Measurements from ENCODE around the gene NR2F1. TPM values are rescaled to one million over a fixed set of nuclear protein-coding genes. Genes with fewer than 3 reads are reported as not detected.
A peak's percentile ranks its signal among the peaks of the same experiment; 100 is the strongest.

The NR2F1 gene
- polyA plus RNA-seq, 1 donor from 2014 or later = 2.1 TPM

DNA sequence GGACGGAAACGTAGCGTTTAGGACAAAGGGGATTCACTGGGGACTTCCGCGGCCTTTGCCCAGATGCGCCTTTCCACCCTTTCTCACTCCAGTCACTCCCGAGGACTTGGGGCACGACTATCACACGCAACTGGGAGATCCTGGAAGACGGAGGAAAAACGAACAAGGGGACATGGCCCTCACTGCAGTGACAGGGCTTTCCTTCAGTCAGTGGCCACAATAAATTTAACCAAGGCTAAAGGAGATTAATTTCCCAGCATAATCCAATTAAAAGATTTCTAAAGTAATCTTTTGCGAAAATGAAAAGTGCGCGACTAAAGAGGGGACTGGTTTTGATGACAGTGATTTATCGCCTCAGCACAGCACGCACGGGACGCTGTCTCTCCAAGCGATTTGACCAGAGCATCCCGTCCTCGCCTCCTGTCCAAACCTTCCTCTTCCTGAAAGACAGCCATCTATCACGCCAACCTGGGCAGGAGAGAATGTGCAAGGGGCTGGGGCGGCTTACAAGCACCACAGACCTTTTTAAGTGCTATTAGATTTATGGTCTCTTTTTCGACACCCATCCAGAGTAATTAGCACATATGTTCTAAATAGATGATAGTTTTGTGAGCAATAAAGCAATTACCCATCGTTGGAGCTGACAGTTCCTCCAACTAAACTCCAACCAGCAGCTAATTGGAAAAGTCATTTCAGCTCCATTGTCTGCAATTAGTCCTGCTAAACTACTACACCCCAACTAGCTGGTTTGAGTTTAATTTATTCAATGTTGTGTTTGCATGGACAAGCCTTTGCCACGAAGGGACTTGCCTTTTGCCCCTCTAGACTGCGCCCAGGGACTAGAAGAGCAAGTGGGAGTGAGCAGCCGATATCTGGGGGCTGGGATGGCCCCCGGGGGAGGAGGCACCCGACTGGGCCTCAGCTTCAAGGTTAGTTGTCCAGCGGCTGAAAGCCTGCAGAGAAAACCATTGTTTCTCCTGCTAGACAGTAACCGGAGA is 9.4 kb upstream of the NR2F1 start:
- H3K36me3 ChIP-seq (ENCODE audit: insufficient read depth, low read length) = no peaks in the 10 kb centered on the region
- peak overlapping the region; percentile 64 for H3K4me3 ChIP-seq (ENCODE audit: low read length)
- no peaks in the 10 kb centered on the region for H3F3A ChIP-seq (ENCODE audit: insufficient read depth, low read length, poor library complexity, severe bottlenecking)
- H4K20me1 ChIP-seq (ENCODE audit: insufficient read depth) = no peaks in the 10 kb centered on the region
- no peaks in the 10 kb centered on the region for H3K9me2 ChIP-seq (ENCODE audit: insufficient read depth, low read length)
- H3K9ac ChIP-seq (ENCODE audit: low read length) = no peak overlapping the region
- H2AFZ ChIP-seq (ENCODE audit: low read depth, low read length) = no peak overlapping the region
- H3K4me2 ChIP-seq (ENCODE audit: low read length) = no peak overlapping the region
- H3K9me3 ChIP-seq (ENCODE audit: low read length) = no peaks in the 10 kb centered on the region
- H3K27me3 ChIP-seq (ENCODE audit: insufficient read depth, low read depth, low read length) = peaks cover 100% of the 10 kb centered on the region
- TF ChIP-seq EZH2 (IDR thresholded peaks at IDR 0.05; ENCODE audit: borderline replicate concordance, insufficient read depth, low read length, poor library complexity, severe bottlenecking) = no peak
- no peak for TF ChIP-seq REST (IDR thresholded peaks at IDR 0.05; ENCODE audit: borderline replicate concordance)
- TF ChIP-seq EP300 (conservative IDR thresholded peaks at IDR 0.05; ENCODE audit: poor library complexity, severe bottlenecking) = no peak
- TF ChIP-seq RAD21 (conservative IDR thresholded peaks at IDR 0.05) = no peak
- no peak for TF ChIP-seq TAF1 (IDR thresholded peaks at IDR 0.05; ENCODE audit: low read depth)
- TF ChIP-seq, protein P1, sequence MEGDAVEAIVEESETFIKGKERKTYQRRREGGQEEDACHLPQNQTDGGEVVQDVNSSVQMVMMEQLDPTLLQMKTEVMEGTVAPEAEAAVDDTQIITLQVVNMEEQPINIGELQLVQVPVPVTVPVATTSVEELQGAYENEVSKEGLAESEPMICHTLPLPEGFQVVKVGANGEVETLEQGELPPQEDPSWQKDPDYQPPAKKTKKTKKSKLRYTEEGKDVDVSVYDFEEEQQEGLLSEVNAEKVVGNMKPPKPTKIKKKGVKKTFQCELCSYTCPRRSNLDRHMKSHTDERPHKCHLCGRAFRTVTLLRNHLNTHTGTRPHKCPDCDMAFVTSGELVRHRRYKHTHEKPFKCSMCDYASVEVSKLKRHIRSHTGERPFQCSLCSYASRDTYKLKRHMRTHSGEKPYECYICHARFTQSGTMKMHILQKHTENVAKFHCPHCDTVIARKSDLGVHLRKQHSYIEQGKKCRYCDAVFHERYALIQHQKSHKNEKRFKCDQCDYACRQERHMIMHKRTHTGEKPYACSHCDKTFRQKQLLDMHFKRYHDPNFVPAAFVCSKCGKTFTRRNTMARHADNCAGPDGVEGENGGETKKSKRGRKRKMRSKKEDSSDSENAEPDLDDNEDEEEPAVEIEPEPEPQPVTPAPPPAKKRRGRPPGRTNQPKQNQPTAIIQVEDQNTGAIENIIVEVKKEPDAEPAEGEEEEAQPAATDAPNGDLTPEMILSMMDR (IDR thresholded peaks at IDR 0.05; ENCODE audit: poor library complexity, severe bottlenecking) = no peak
- no peak for TF ChIP-seq MXI1 (conservative IDR thresholded peaks at IDR 0.05; ENCODE audit: poor library complexity, severe bottlenecking)
- H3K79me2 ChIP-seq (replicated peaks; ENCODE audit: insufficient read depth, low read length) = no peaks in the 10 kb centered on the region
- no peak overlapping the region for H3K27ac ChIP-seq (ENCODE audit: low read length)

DNA sequence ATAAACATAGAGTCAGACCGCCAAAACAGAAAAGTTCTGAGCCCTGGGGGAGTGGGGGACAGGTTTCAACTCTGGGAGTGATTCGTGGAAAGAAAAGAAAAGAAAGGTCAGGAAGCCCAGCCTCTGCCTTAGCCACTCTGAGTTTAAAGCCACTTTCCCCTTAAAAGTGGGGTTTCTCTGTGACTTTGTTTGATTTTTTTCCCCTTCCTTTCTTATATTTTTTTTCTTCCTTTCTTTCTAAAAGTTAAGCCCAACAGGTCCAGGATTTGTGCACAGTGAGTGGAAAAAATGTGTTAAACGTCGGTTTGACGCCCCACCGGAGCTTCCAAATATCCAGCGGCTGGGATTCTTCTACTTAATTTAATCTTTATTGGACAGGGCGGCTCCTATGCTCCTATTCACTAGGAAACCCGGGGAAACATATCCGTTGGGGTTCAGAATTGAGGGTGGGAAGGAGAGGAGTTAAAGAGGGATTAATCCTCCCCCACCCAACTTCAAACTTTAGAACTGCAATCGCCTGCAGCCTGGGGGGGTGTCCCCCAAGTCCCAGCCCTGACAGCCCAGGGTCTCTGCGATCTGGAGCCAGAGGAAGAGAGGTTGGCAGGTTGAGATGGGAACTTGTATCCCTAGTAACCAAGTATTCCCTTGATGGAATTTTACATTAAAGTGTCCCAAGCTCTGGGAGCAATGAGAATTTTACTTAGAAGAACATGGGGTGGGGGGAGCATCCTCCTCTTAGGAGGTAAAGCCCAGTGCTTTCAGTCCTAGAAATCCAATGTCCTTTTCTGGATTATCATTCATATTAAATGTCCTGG is 8.3 kb upstream of the NR2F1 start:
- no peaks in the 10 kb centered on the region for H4K20me1 ChIP-seq (ENCODE audit: insufficient read depth)
- H3K27me3 ChIP-seq (ENCODE audit: insufficient read depth, low read depth, low read length) = peaks cover 100% of the 10 kb centered on the region

More for the DNA sequence above, 8.3 kb upstream of the NR2F1 start:
- Histone ChIP-seq H3K79me2 (replicated peaks; ENCODE audit: insufficient read depth, low read length) (no peaks in the 10 kb centered on the region), H3F3A (ENCODE audit: insufficient read depth, low read length, poor library complexity, severe bottlenecking) (no peaks in the 10 kb centered on the region), H3K9me3 (ENCODE audit: low read length) (no peaks in the 10 kb centered on the region), H3K36me3 (ENCODE audit: insufficient read depth, low read length) (no peaks in the 10 kb centered on the region), H3K4me3 (ENCODE audit: low read length) (no peak overlapping the region), H3K27ac (ENCODE audit: low read length) (no peak overlapping the region), H3K9me2 (ENCODE audit: insufficient read depth, low read length) (no peaks in the 10 kb centered on the region), H2AFZ (ENCODE audit: low read depth, low read length) (no peak overlapping the region), H3K9ac (ENCODE audit: low read length) (no peak overlapping the region), H3K4me2 (ENCODE audit: low read length) (no peak overlapping the region)
- TF ChIP-seq TAF1 (IDR thresholded peaks at IDR 0.05; ENCODE audit: low read depth) = no peak
- TF ChIP-seq MXI1 (conservative IDR thresholded peaks at IDR 0.05; ENCODE audit: poor library complexity, severe bottlenecking) = no peak
- TF ChIP-seq REST (IDR thresholded peaks at IDR 0.05; ENCODE audit: borderline replicate concordance) = no peak
- TF ChIP-seq EZH2 (IDR thresholded peaks at IDR 0.05; ENCODE audit: borderline replicate concordance, insufficient read depth, low read length, poor library complexity, severe bottlenecking) = no peak
- TF ChIP-seq POLR2AphosphoS5 (IDR thresholded peaks at IDR 0.05) = no peak
- TF ChIP-seq RAD21 (conservative IDR thresholded peaks at IDR 0.05) = no peak
- TF ChIP-seq, protein P1 (IDR thresholded peaks at IDR 0.05; ENCODE audit: poor library complexity, severe bottlenecking) = no peak
- no peak for TF ChIP-seq SMC3 (conservative IDR thresholded peaks at IDR 0.05; ENCODE audit: poor library complexity)
- no peak for TF ChIP-seq EP300 (conservative IDR thresholded peaks at IDR 0.05; ENCODE audit: poor library complexity, severe bottlenecking)
